NOMO-1 treated with DMSO at 0.1 percent for 48 hours (cell line): ENCODE measurements around the gene RPP25L.

Experiments
- DNase-seq: peaks from one replicate; lab custom pipeline; 2025; ENCODE audit not compliant: unreplicated experiment; lab: John Stamatoyannopoulos, UW

RPP25L gene

GRCh38 chr9:34638138-34638445 is 26.2 kb upstream of the RPP25L start:
- DNase-seq = no peak

GRCh38 chr9:34637356-34638137 is 25.6 kb upstream of the RPP25L start, which contains the start of gene SIGMAR1:
Gene SIGMAR1 (minus strand): TSS chr9:34637787. CDS start chr9:34637697, 90 bp downstream.
- DNase-seq = peak; percentile 94

- peak; percentile 42 for DNase-seq
Measured at GRCh38 chr9:34636791-34637355, 25.0 kb upstream of the RPP25L start.

- DNase-seq = no peak
Measured at GRCh38 chr9:34635556-34635955, 23.7 kb upstream of the RPP25L start.

- DNase-seq = no peak
Measured at GRCh38 chr9:34634551-34635248, 22.8 kb upstream of the RPP25L start.

- peak; percentile 75 for DNase-seq
Measured at GRCh38 chr9:34633851-34634550, 22.1 kb upstream of the RPP25L start.

- no peak for DNase-seq
Measured at GRCh38 chr9:34633166-34633565, 21.3 kb upstream of the RPP25L start.

GRCh38 chr9:34630402-34631154 is 18.7 kb upstream of the RPP25L start:
- DNase-seq = no peak

- no peak for DNase-seq
Measured at GRCh38 chr9:34629491-34629808, 17.6 kb upstream of the RPP25L start.

GRCh38 chr9:34628656-34629490 is 17.0 kb upstream of the RPP25L start, which contains the start of gene ARID3C:
Gene ARID3C (minus strand): TSS chr9:34629066. CDS start chr9:34628014, 1,052 bp downstream.
- DNase-seq = no peak

GRCh38 chr9:34627716-34628655 is 16.1 kb upstream of the RPP25L start:
- no peak for DNase-seq

GRCh38 chr9:34625186-34625486 is 13.2 kb upstream of the RPP25L start:
- DNase-seq = no peak

- DNase-seq = no peak
Measured at GRCh38 chr9:34624475-34625185, 12.7 kb upstream of the RPP25L start.

GRCh38 chr9:34623374-34624235 is 11.7 kb upstream of the RPP25L start:
- no peak for DNase-seq

- peak; percentile 99 for DNase-seq
Measured at GRCh38 chr9:34620061-34620994, 8.4 kb upstream of the RPP25L start, which contains the start of gene DCTN3. Gene DCTN3 (minus strand): TSS chr9:34620495. CDS start chr9:34620464, 31 bp downstream.

GRCh38 chr9:34615132-34615531 is 3.2 kb upstream of the RPP25L start:
- DNase-seq = no peak
